ENCODE results near the gene ITPKB. TPM values are rescaled to one million over a fixed set of nuclear protein-coding genes. Genes with fewer than 3 reads are reported as not detected.

ITPKB gene
- total and polyA plus RNA-seq, 2 of the 13 experiments (the other 11 are each of a cell fraction or from before 2014, with no cell fraction given), result not detected

DNA sequence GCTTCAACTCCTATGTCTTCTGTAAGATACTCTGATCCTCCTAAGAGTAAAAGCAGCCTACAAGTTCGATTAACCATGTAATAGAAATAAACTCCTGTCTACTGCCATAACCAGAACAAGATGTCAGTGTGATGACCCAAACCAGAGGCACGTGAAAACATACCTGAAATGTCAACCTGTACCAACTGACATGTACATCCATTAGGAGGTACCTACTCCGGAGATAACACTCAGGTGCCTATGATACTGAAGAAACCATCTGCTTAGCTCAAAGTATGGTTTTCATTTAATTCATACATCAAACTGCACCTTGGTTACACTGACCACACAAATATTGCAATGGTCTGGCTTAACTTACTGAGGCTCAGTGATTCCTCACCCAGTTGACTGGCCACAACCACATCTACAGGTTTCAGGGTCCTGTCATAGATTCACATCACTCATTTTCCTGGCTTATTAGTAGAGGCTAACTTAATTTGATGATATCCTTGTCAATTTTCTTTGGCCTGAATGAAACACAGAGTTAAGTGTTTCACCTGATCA lies 4.4 kb downstream of the ITPKB start (continued):
- TF ChIP-seq, protein P1, sequence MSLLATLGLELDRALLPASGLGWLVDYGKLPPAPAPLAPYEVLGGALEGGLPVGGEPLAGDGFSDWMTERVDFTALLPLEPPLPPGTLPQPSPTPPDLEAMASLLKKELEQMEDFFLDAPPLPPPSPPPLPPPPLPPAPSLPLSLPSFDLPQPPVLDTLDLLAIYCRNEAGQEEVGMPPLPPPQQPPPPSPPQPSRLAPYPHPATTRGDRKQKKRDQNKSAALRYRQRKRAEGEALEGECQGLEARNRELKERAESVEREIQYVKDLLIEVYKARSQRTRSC (CRISPR knock-in tag; IDR thresholded peaks at IDR 0.05; ENCODE audit: low read depth), result no peak

DNA sequence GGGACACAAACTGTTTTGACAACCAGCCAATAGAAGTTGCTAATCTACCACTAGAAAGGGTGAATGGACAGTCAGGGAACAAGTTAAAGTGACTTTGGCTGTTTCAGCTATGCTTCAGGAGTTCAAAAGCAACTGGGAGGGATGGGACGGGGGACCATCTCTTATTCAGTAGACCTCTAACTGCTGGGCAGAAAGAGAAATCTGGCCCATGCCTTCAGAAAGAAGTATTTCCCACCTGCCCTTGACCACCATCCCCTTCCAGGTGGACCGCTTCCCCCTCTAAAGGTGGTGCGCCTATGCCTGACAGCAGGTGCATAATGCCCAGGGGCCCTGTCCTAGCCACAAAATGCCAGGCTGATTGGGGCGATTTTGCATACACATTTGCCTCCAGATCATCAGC lies 5.2 kb downstream of the ITPKB start:
- H3K9me3 ChIP-seq (ENCODE audit: low read length), result no peaks in the 10 kb centered on the region
- H3K4me3 ChIP-seq (replicated peaks in 1 of 3; ENCODE audit: insufficient read depth in 1 of 3, low read depth in 2 of 3, low read length in 3 of 3), result no peak overlapping the region
- ChIA-PET POLR2A (no interaction called here), CTCF (ENCODE audit: low intra/inter-chr PET ratio, low total read pairs) (no interaction called here)
- FAIRE-seq (no peak), DNase-seq (ENCODE audit: low spot score) (no peak), ATAC-seq (no peak)
- intact Hi-C loops (cut with micrococcal nuclease; ENCODE audit: unreplicated experiment), result no loop called here
- no TSS peak for BruUV-seq (replicated peaks)
- no peak overlapping the region for H3K9ac ChIP-seq (ENCODE audit: insufficient read depth, low read depth, low read length)
- 7% methylated on average over 3 of the region's 4 CpGs for WGBS (ENCODE audit: low lambda C conversion rate)
- H3K27ac ChIP-seq (ENCODE audit: extremely low read length, insufficient read depth, low read length), result no peak overlapping the region
- H2AFZ ChIP-seq (ENCODE audit: low read length), result no peak overlapping the region
- in situ Hi-C loops (cut with HindIII; ENCODE audit: extremely low pct_ligation_motif_present, low pct_unique_long_range_greater_than_20kb), result no loop called here
- no peaks in the 10 kb centered on the region for H3K36me3 ChIP-seq (replicated peaks in 1 of 2; ENCODE audit: control insufficient read depth in 1 of 2, insufficient read depth in 2 of 2, low read length in 2 of 2)
- no peaks in the 10 kb centered on the region for H3K79me2 ChIP-seq (ENCODE audit: insufficient read depth, low read length)
- TF ChIP-seq RORA (CRISPR knock-in tag; IDR thresholded peaks at IDR 0.05), result no peak
- no peak for TF ChIP-seq THYN1 (CRISPR knock-in tag; IDR thresholded peaks at IDR 0.05; ENCODE audit: borderline replicate concordance, low read depth)
- no peak for TF ChIP-seq ZNF180 (CRISPR knock-in tag; IDR thresholded peaks at IDR 0.05; ENCODE audit: borderline replicate concordance, low read depth)
- no peak for TF ChIP-seq IRF2 (CRISPR knock-in tag; IDR thresholded peaks at IDR 0.05)
- no peak for TF ChIP-seq KDM3A (CRISPR knock-in tag; IDR thresholded peaks at IDR 0.05; ENCODE audit: low read depth)
- TF ChIP-seq FOSL1 (CRISPR knock-in tag; IDR thresholded peaks at IDR 0.05; ENCODE audit: borderline replicate concordance), result no peak
- TF ChIP-seq ZBTB1 (CRISPR knock-in tag; IDR thresholded peaks at IDR 0.05; ENCODE audit: borderline replicate concordance), result no peak
- TF ChIP-seq ZNF781 (CRISPR knock-in tag; IDR thresholded peaks at IDR 0.05; ENCODE audit: borderline replicate concordance, not compliant biosample characterization), result no peak
- TF ChIP-seq, protein P2, sequence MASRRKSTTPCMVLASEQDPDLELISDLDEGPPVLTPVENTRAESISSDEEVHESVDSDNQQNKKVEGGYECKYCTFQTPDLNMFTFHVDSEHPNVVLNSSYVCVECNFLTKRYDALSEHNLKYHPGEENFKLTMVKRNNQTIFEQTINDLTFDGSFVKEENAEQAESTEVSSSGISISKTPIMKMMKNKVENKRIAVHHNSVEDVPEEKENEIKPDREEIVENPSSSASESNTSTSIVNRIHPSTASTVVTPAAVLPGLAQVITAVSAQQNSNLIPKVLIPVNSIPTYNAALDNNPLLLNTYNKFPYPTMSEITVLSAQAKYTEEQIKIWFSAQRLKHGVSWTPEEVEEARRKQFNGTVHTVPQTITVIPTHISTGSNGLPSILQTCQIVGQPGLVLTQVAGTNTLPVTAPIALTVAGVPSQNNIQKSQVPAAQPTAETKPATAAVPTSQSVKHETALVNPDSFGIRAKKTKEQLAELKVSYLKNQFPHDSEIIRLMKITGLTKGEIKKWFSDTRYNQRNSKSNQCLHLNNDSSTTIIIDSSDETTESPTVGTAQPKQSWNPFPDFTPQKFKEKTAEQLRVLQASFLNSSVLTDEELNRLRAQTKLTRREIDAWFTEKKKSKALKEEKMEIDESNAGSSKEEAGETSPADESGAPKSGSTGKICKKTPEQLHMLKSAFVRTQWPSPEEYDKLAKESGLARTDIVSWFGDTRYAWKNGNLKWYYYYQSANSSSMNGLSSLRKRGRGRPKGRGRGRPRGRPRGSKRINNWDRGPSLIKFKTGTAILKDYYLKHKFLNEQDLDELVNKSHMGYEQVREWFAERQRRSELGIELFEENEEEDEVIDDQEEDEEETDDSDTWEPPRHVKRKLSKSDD (CRISPR knock-in tag; IDR thresholded peaks at IDR 0.05; ENCODE audit: low read depth), result no peak
- TF ChIP-seq NCOA1 (CRISPR knock-in tag; IDR thresholded peaks at IDR 0.05), result no peak
- no peak for TF ChIP-seq NFKBIZ (CRISPR knock-in tag; IDR thresholded peaks at IDR 0.05)
- no peak for TF ChIP-seq ZIK1 (CRISPR knock-in tag; IDR thresholded peaks at IDR 0.05; ENCODE audit: borderline replicate concordance, low read depth)
- no peak for TF ChIP-seq TSC22D2 (CRISPR knock-in tag; IDR thresholded peaks at IDR 0.05; ENCODE audit: borderline replicate concordance)
- TF ChIP-seq ZNF282 (IDR thresholded peaks at IDR 0.05; ENCODE audit: partially characterized antibody), result no peak
- H3K4me2 ChIP-seq (ENCODE audit: low read depth, low read length), result no peak overlapping the region
- peaks cover 13% of the 10 kb centered on the region for H3K4me1 ChIP-seq (ENCODE audit: insufficient read depth, low read length)
- peaks cover 10 to 71% of the 10 kb centered on the region in 2 experiments for H3K27me3 ChIP-seq (ENCODE audit: control insufficient read depth in 1 of 2, insufficient read depth in 2 of 2, low read length in 2 of 2)
- H4K20me1 ChIP-seq (ENCODE audit: insufficient read depth, low read length), result 0 out of 2 replicates have a peak, but pooled peaks cover 2% of the 10 kb centered on the region
